ENCODE results near the gene INSYN2B. TPM values are rescaled to one million over a fixed set of nuclear protein-coding genes. Genes with fewer than 3 reads are reported as not detected.

INSYN2B gene
- total RNA-seq, 1 donor from 2014 or later, result 1.5 TPM

- no peak for DNase-seq (ENCODE audit: extremely low spot score, unreplicated experiment)
- Mint-ChIP-seq H3K4me3 (no peak overlapping the region), H3K36me3 (no peaks in the 10 kb centered on the region), H3K9me3 (no peaks in the 10 kb centered on the region), H3K4me1 (ENCODE audit: unreplicated experiment) (peaks cover 12% of the 10 kb centered on the region), H3K27ac (no peak overlapping the region), H3K27me3 (peaks cover 8% of the 10 kb centered on the region)
- TF ChIP-seq, protein P1, sequence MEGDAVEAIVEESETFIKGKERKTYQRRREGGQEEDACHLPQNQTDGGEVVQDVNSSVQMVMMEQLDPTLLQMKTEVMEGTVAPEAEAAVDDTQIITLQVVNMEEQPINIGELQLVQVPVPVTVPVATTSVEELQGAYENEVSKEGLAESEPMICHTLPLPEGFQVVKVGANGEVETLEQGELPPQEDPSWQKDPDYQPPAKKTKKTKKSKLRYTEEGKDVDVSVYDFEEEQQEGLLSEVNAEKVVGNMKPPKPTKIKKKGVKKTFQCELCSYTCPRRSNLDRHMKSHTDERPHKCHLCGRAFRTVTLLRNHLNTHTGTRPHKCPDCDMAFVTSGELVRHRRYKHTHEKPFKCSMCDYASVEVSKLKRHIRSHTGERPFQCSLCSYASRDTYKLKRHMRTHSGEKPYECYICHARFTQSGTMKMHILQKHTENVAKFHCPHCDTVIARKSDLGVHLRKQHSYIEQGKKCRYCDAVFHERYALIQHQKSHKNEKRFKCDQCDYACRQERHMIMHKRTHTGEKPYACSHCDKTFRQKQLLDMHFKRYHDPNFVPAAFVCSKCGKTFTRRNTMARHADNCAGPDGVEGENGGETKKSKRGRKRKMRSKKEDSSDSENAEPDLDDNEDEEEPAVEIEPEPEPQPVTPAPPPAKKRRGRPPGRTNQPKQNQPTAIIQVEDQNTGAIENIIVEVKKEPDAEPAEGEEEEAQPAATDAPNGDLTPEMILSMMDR (conservative IDR thresholded peaks at IDR 0.05), result no peak
Observed at GRCh38 chr5:169905017-169905416, 75.3 kb downstream of the INSYN2B start.

DNA sequence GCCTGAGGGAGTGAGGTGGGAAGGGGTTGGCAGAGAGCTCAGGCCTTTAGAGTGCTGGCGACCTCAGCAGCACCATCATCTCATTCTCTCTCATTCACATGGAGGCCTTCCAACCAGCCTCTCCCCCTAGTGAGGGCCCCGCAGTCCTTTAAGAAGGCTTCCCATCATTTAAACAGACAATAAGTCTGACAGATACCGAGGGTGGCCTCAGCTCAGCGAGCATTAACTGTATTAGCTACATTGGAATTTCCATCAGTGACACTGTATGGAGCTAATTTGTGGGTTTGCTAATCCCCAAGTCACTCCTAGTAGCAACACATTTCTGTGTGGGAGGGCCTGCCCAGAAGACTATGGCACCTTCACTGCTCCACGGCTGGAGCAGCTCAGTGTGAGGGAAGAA lies 75.8 kb downstream of the INSYN2B start:
- H3K27me3 Mint-ChIP-seq, result peaks cover 10% of the 10 kb centered on the region
- peaks cover 6% of the 10 kb centered on the region for H3K4me1 Mint-ChIP-seq (ENCODE audit: unreplicated experiment)

GRCh38 chr5:169904059-169904458 lies 76.2 kb downstream of the INSYN2B start:
- Mint-ChIP-seq H3K9me3 (no peaks in the 10 kb centered on the region), H3K27ac (no peak overlapping the region), H3K27me3 (peaks cover 10% of the 10 kb centered on the region), H3K4me1 (ENCODE audit: unreplicated experiment) (peaks cover 6% of the 10 kb centered on the region), H3K36me3 (no peaks in the 10 kb centered on the region), H3K4me3 (no peak overlapping the region)
- TF ChIP-seq, protein P1 (conservative IDR thresholded peaks at IDR 0.05), result no peak
- no peak for DNase-seq (ENCODE audit: extremely low spot score, unreplicated experiment)

More for the DNA sequence above, 75.8 kb downstream of the INSYN2B start:
- no peak for DNase-seq (ENCODE audit: extremely low spot score, unreplicated experiment)
- H3K4me3 Mint-ChIP-seq, result no peak overlapping the region
- no peak overlapping the region for H3K27ac Mint-ChIP-seq
- H3K9me3 Mint-ChIP-seq, result no peaks in the 10 kb centered on the region
- no peaks in the 10 kb centered on the region for H3K36me3 Mint-ChIP-seq
- TF ChIP-seq, protein P1 (conservative IDR thresholded peaks at IDR 0.05), result no peak

- no peaks in the 10 kb centered on the region for H3K9me3 Mint-ChIP-seq
- no peak overlapping the region for H3K27ac Mint-ChIP-seq
- H3K27me3 Mint-ChIP-seq, result peaks cover 12% of the 10 kb centered on the region
- H3K36me3 Mint-ChIP-seq, result no peaks in the 10 kb centered on the region
- peaks cover 6% of the 10 kb centered on the region for H3K4me1 Mint-ChIP-seq (ENCODE audit: unreplicated experiment)
- DNase-seq (ENCODE audit: extremely low spot score, unreplicated experiment), result no peak
- H3K4me3 Mint-ChIP-seq, result no peak overlapping the region
- TF ChIP-seq, protein P1 (conservative IDR thresholded peaks at IDR 0.05), result no peak
Observed at GRCh38 chr5:169901896-169902295, 78.4 kb downstream of the INSYN2B start.

GRCh38 chr5:169897481-169897880 lies 82.8 kb downstream of the INSYN2B start:
- H3K9me3 Mint-ChIP-seq, result no peaks in the 10 kb centered on the region
- H3K27ac Mint-ChIP-seq, result no peak overlapping the region
- H3K36me3 Mint-ChIP-seq, result no peaks in the 10 kb centered on the region
- no peak overlapping the region for H3K4me3 Mint-ChIP-seq
- H3K4me1 Mint-ChIP-seq (ENCODE audit: unreplicated experiment), result no peaks in the 10 kb centered on the region
- peaks cover 20% of the 10 kb centered on the region for H3K27me3 Mint-ChIP-seq
- no peak for DNase-seq (ENCODE audit: extremely low spot score, unreplicated experiment)
- TF ChIP-seq, protein P1 (conservative IDR thresholded peaks at IDR 0.05), result no peak

- no peaks in the 10 kb centered on the region for H3K4me1 Mint-ChIP-seq (ENCODE audit: unreplicated experiment)
- H3K4me3 Mint-ChIP-seq, result no peak overlapping the region
- DNase-seq (ENCODE audit: extremely low spot score, unreplicated experiment), result no peak
- H3K27me3 Mint-ChIP-seq, result peaks cover 26% of the 10 kb centered on the region
- H3K36me3 Mint-ChIP-seq, result no peaks in the 10 kb centered on the region
- TF ChIP-seq, protein P1 (conservative IDR thresholded peaks at IDR 0.05), result no peak
- no peaks in the 10 kb centered on the region for H3K9me3 Mint-ChIP-seq
- H3K27ac Mint-ChIP-seq, result no peak overlapping the region
Observed at GRCh38 chr5:169895926-169896325, 84.4 kb downstream of the INSYN2B start.
